Hematopoietic multipotent progenitor cell (in vitro differentiated cells): ENCODE measurements around the gene SYNE3. TPM values are rescaled to one million over a fixed set of nuclear protein-coding genes. Genes with fewer than 3 reads are reported as not detected.

Experiments used
- DNase-seq, 3 donors: peaks; one replicate each; pipeline ENCODE4 v3.0.0-alpha.2; 2011 to 2015; ENCODE audit warnings: low read depth in 2 of 3, low spot score in 2 of 3
- total RNA-seq: library from RNA; depleted of rRNA; stranded (reverse); fragments of >200 nt; gene quantifications from one replicate; pipeline ENCODE4 v1.2.3, GENCODE V29; 2012

Gene SYNE3
- total RNA-seq, 1 donor: 15.1 TPM

DNA sequence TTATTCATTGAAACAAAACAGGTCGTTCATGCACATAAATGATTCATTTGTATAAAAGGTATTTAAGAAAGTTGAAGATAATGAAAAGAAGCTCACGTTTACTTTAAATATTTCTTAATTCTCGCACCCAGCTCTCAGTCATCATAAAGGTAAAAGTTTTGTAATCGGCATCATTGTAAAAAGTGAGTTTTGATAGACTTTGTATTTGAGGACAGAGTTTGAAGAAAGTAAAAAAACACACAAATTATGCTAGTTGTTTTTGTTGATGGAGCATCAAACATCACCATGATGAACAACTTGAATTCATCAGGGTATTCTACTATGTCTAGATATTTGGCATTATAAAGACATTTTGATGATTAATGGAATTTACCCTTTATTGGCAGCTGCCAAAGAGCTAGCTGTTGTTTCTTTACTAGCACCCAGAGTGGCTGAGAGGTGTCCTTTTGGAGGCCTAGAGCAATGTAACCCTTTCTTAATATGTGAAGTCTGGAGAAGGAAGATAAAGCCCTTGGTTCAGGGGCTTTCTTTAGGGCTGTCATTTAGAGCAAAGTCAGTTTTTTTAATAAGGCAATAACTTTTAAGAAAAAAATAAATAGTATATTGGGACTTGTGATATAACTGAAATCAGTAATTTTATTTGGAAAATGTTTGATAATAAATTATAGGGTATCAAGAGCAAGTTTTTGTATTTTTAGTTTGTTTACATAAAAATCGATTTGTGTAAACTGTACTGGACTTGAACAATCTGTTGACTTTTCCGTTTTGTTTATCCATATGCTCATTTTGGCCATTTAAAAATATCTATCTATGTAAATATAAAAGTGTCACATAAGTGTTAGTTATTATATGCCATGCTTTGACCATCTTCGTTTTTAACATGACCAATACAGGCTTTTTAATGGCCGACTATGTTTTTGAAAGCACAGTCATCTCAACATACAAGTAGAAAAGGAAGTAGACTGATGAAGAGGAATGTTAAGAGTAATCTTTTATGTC is 25.8 kb upstream of the SYNE3 start:
- DNase-seq: no peak

DNA sequence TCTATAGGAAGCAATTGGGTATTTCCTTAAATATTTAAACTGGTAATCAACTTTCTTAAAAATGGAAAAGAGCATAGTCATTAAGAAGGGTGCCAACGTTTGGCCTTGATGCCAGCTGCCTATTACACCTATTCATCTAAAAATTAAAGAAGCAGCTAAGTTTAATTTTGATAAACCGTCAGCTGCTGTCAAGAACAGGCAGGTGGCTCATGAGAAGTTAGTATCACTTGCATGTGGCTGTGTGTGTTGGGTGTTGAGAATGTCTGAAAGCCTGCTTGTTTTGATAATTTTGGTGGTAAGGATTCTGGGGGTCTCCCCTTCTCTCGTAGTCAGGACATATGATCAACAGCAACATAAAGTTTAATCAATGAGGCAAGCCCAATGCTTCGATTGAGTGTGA is 24.9 kb upstream of the SYNE3 start:
- no peak for DNase-seq

DNA sequence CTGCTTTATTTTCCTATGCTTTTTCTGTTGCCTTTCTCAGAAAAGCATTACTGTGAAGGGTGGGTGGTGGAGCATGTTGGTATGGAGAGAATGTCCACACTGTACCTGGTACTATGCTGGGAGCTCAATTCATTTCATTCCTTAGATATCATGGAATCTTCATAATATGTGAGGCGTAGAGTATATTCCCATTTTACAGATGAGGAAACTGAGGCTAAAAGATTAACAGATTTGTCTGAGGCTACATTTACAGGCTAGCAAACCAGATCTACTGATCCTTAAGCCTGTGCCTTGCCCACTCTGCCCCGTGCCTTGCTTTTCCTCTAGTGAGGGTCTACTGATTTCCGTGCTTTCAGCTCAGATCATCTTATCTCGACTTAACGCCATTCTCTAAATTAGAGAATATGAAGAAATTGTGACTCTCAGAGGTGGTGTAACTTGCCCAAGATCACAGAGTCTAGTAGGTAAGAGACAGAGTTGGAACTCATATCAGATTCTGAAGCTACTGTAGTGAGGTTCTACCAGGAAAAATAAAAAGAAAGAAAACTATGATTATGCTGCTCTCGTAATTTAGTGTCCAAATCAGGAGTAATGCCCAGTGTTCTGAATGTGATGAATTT is 23.9 kb upstream of the SYNE3 start:
- no peak for DNase-seq

DNA sequence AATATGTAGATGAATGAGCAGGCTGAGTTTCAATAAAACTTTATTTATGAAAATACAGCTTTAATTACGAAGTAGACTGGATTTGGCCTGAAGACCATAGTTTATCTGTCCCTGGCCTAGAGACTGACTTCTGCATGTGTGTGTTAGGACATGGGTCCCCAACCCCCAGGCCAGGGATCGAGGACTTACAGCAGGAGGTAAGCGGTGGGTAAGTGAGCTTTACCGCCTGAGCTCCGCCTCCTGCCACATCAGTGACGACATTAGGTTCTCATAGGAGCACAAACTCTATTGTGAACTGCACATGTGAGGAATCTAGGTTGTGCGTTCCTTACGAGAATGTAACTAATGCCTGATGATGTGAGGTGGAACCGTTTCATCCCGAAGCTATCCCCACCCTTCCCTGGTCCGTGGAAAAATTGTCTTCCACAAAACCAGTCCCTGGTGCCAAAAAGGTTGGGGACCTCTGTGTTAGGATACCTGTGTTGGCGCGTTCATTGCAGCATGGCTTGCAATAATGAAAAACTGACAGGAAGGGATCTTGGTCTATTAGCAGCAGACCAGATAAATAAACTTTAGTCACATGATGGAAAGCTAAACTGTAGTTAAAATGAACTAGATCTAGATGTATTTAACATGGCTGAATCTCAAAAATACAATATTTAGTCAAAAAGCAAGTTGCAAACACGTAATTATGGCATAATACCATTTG is 22.5 kb upstream of the SYNE3 start:
- no peak for DNase-seq

DNA sequence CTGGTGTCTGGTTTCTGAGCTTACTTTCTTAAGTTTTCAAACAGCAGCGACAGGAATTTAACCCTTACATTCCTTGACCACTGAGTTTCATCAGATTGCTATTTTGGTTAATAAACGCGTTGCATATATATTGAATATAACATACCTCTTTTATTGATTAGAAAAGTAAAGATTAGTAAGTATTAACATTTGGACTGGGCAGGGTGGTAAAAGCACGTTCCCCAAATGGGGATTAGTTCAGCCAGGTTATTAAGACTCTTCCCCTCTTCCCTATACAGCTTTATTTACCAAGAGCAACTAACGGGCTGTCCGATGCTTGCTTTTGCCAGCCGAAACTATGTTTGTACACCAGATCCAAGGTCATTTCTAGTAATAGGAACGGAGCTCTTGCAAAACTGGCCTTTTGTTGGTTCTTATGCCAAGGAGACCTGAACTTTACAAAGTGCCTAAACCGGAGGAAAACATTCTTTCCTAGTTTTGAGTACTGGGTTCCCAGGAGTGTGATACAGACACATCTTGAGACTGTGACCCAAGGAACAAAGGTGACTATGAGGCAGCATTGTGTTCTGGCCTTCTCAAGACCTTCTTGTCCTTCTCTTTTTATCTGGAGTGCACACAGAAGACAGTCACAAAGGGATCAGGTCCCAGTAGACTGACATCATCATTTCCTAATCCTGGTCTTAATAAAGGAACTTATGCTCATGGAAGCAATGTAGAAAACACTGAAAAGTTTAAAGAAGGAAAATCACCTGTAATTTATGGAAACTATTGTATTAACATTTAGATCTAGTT is 21.0 kb upstream of the SYNE3 start:
- no peak for DNase-seq

DNA sequence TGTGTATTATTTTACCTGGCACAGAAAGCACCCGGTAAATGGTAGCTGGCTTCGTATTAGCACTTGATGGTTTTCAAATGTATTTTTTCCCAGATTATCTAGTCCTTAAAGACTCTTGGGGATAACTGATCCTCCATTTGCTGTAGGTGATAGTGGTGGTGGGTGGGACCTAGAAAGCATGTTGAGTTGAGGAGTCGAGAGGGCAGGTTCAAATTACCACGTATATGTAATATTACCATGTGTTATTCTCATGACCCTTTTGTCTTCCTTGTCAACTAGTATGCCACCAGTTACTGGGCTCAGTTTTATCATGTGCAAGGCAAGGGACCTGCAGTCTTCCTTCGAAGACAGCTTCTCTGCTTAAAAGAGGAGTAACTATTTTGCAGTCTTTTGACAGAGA is 20.2 kb upstream of the SYNE3 start:
- DNase-seq: no peak

DNA sequence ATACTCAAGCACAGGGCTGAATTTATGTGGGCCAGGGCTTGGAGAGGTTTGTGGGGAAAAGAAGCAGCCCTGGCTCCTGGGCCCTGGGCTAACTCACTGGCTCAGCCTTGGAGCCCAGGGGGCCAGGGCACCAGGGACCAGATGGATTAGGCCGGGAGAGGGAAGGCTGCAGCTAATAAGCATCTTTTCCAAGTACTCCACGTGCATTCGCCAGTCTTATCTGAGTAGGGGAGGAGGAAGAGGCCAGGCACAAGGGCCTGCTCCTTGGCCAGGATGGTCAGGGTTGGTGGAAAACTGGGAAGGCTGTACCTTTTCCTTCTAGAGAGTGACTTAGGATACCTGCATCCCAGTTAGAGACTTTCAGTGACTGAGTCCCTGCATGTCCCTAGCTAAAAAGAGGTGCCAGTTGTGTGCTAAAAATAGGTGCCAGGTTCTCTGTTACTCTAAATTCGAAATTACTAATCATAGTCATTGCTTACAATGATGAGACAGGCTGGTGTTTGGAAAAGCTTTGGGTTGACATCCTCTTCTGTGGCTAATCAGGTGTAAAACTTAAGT is 19.7 kb upstream of the SYNE3 start:
- DNase-seq: no peak

DNA sequence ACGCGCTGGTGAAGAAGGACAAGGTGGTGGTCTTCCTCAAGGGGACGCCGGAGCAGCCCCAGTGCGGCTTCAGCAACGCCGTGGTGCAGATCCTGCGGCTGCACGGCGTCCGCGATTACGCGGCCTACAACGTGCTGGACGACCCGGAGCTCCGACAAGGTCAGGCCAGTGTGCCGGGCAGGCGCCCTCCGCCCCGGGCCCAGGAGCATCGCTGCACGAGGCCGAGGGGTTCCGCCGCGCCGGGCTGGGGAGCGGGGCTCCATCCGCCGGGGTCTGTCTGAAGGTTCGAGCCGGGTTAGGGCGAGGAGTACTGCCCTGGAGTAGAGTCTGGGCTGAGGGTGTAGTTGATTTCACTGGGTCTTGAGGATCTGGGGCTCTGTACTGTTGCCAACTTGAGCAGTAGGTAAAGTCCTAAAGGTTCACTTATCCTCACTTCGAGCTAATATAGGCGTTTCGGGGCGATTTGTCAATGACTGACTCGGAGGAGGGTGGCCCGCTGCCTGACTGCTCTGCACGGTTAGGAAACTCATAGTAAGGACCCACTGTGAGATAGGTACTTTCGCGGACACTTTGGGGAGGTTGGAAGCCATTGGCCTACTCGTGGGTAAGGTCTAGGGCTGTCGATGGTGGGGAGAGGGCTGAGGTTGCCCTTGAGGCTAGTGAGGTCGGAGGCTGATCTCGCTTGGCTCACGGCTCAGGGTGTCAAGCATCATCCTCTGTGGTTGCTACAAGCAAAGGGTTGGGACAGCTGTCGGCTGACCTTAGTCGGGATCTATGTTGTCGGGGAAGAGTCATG is 19.0 kb upstream of the SYNE3 start:
- DNase-seq: no peak

DNA sequence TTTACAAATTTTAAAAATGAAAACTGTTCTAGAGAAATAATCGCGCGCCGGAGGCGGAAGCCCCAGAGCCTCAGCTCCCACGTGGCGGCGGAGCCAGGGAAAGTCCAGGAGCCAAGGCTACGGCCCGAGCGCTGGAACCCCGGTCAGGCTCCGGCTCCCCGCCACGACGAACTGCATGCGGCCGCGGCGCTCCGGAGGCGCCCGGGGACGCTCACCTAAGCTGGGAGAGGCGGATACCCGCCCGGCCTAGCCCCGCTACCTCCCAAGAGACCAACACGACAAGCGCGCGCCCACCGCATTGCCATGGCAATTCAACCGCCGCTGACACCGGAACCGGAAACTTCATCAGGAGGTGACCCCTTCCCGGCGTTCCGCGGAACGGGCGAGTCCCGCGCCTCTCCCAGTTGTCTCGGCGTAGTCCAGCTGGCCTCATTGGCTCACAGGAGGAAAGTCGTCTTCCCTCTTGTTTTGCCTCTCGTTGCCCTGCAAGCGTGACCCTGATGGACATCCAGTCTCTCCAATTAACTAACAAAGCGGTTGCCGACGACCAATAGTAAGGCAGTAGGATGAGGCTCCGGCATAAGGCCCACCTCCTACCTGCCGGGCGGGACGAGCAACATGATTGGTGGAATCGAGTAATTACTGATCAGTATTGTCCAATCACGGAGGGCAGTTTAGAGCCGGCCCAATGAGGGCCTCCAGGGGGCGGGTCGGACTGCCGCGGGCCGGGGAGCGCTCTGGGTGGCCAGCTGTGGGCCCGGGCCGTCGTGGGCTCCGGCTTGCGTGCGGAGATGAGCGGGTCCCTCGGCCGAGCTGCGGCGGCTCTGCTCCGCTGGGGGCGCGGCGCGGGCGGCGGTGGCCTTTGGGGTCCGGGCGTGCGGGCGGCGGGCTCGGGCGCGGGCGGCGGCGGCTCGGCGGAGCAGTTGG is 18.1 kb upstream of the SYNE3 start, which contains the start of gene GLRX5:
Gene GLRX5 (plus strand): TSS at position 752 of the 927 bp plus-strand sequence. CDS start 40 bp downstream, at position 792.
- peak; percentile 93 to 100 (median 100) for DNase-seq

DNA sequence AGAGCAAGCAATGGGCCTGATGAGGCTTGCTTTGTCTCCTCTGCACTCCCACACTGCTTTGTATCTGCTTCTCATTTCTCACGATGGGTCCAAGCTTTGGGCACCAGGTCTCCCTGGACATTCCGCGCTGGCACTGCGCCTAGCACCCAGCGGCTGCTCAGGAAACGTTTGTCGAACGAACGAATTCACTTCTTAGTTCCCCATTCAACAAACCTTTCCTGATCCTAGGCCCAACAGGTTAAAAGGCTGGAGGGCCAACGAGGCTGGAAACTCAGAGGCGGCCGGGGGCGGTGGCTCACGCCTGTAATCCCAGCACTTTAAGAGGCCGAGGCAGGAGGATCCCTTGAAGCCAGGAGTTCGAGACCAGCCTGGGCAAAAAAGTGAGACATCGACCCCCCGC is 17.4 kb upstream of the SYNE3 start:
- peak in 1 of 3 donors; percentile 33 for DNase-seq

DNA sequence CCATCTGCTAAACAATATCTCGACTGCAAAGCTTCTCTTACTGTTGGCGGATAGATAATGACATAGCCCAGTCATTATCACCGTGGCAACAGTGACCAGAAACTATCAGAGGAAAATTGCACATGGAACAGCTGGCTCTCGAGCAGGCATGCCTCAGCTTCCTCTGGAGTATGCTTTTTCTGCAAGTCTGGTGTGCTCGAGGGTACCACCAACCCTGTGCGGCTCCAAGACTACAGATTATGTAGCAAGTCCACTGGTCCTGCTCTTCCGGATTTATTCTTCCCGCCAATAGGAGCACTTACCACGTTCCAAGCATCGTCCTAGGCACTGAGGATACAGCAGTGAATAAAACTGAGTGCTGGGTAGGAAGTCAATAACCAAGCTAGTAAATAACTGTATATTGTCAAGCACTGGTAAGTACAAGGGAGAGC is 17.0 kb upstream of the SYNE3 start:
- DNase-seq: peak in 1 of 3 donors; percentile 45

DNA sequence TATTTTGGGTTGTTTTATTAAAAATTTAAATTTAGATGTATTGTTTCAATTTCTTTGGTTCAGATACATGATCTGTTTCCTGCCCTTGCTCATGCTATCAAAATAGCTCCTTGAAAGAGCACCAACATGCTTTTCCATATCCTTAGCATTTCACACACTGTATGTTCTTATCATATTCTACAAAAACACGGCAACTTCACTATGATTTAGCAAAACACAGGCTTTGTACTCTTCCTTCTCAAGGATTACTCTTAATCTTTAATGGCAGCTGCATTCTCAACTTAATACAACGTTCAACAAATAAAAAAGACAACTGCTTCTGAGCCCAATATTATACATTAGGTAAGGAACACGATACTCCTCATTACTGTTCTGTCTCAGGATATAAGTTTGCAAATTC is 15.5 kb upstream of the SYNE3 start:
- DNase-seq: no peak

DNA sequence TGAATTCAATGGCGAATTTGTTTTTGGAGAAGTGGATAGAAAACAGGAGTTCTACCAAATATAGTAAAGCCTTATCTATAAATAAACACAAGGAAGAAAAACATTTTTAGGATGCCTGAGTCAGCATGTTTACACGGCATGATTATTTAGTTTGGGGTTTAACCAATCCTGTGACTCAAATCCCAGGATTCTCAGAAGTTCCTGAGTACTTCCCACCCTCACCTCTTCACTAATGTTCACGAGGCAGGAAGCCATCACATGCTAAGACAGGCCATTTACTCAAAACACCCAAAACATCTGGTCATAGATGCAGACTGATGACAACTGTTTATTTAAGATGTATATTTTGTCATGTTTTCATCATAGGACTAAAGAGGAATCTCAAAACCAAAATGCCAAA is 15.0 kb upstream of the SYNE3 start:
- DNase-seq: no peak

DNA sequence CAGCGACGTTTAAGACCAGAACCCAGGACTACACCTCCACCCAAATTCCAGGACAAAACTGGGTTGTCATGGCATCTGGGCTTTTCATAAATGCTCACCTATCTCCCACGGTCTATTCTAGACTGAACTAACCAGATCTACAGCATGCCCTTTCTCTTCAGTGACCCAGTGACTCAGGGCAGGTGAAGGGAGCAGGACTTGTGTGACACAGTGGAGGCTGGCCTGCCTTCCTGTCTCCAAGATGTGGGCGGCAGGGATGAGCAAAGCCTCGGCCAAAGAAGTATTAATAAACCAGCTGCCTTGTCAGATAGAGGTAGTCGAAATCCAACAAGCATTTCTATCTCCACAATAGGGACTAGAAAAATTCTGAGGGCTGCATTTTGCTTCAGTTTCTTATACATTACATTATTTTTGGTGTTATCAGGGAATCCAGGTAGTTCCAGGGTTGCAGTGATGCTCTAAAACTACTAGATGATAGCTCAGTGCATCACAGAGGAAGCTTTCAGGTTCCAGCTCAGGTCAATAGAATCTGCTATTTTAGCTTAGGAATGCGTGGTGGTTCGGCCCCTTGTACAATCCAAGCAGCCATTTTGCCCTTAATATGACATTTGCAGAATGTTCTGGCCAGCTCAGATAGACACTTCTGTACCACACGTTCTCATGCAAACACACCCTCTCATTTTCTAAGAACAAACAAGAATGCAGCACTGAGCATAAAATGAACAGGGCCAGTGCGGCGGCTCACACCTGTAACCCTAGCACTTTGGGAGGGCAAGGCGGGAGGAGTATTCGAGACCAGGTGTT is 14.2 kb upstream of the SYNE3 start:
- no peak for DNase-seq

DNA sequence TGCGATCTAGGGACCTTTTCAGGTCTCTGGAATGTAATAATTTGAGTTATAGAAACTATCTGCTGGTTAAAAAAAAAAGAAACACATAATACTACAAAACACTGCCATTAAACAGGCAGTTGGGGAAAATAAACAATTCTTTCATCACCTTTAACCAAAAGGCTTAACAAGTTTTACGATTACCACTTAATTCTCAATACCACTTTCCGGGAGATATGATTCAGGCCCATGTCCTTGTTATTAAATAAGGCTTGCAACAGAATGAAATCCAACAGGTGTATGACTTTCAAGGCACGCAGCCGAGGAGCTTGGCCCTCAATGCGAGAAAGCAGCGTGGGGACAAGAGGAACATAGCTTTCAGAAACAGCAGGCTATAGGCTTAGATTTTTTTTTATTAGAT is 12.8 kb upstream of the SYNE3 start:
- no peak for DNase-seq

DNA sequence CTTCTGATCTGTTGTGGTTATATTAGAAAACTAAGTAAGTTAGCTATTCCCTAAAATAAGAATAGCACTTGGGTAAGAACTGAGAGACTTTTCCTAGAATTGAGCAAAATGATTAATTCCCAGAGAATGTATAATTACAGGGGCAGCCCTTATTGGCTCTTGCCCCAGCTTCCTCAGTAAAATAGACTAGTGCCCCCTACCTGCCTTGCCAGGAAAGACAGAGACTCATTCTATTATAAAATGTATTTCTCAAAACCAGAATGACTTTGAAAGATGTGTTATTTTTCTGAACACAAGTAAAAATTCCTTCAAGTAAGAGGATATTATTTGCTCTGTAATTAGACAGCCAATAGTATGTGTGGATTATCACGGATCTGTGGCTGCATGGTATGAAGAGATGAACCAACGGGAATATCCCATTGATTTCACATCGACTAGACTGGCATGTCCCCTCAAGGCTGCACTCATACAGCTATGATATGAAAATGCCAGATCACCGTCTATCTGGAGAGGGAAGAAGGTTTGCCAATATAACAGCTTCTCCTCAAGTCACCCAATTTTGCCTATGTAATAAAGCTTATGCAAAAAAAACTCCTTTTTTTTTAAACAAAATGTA is 11.0 kb upstream of the SYNE3 start:
- peak in 1 of 3 donors; percentile 66 for DNase-seq
